GM10266 (cell line): ENCODE results near the gene USP2.

Source experiments
- DNase-seq: peaks from one replicate; pipeline ENCODE4 v3.0.0; 2012; ENCODE audit errors: extremely low spot score
- CTCF ChIP-seq: IDR thresholded peaks from 2 replicates; pipeline ENCODE4 v1.5.1; 2012; ENCODE audit warnings: mild to moderate bottlenecking, low read depth; ENCODE audit not compliant: control insufficient read depth, insufficient read depth; ENCODE audit errors: missing control alignments

The USP2 gene

GRCh38 chr11:119373059-119373920, 8.2 kb downstream of the USP2 start:
- TF ChIP-seq CTCF, result no peak
- DNase-seq, result no peak

- DNase-seq, result no peak
- TF ChIP-seq CTCF, result no peak
Measured at GRCh38 chr11:119372260-119373058, 9.0 kb downstream of the USP2 start.

- DNase-seq, result no peak
- peak; percentile 4 for TF ChIP-seq CTCF
Measured at GRCh38 chr11:119371778-119372182, 9.7 kb downstream of the USP2 start.

- no peak for DNase-seq
- no peak for TF ChIP-seq CTCF
Measured at GRCh38 chr11:119371067-119371601, 10.4 kb downstream of the USP2 start.

GRCh38 chr11:119370486-119371046, 10.9 kb downstream of the USP2 start:
- DNase-seq, result no peak
- no peak for TF ChIP-seq CTCF

- no peak for TF ChIP-seq CTCF
- no peak for DNase-seq
Measured at GRCh38 chr11:119369132-119369925, 12.2 kb downstream of the USP2 start.
